Gastrocnemius medialis (tissue), 4 donors: ENCODE measurements around the gene PFKFB3.

Source experiments
- POLR2A ChIP-seq, 2 donors: fragments of 450-650 bp; IDR thresholded peaks; one replicate each; pipeline ENCODE4 v1.6.1; 2017; ENCODE audit warnings: antibody characterized with exemption in 2 of 2, mild to moderate bottlenecking in 2 of 2, moderate library complexity in 2 of 2
- TF ChIP-seq, protein P1 (sequence below), 5 experiments: fragments of 450-650 bp in 3 of 5; fragments of 200-600 bp in 2 of 5; sonication (generic) in 2 of 5; IDR thresholded peaks in 4 of 5; conservative IDR thresholded peaks in 1 of 5; 1 replicate in 4 of 5; 2 replicates in 1 of 5; pipeline ENCODE4 v1.5.1; 2016 to 2019; ENCODE audit warnings: antibody characterized with exemption in 5 of 5, mild to moderate bottlenecking in 3 of 5, moderate library complexity in 3 of 5

DNA sequence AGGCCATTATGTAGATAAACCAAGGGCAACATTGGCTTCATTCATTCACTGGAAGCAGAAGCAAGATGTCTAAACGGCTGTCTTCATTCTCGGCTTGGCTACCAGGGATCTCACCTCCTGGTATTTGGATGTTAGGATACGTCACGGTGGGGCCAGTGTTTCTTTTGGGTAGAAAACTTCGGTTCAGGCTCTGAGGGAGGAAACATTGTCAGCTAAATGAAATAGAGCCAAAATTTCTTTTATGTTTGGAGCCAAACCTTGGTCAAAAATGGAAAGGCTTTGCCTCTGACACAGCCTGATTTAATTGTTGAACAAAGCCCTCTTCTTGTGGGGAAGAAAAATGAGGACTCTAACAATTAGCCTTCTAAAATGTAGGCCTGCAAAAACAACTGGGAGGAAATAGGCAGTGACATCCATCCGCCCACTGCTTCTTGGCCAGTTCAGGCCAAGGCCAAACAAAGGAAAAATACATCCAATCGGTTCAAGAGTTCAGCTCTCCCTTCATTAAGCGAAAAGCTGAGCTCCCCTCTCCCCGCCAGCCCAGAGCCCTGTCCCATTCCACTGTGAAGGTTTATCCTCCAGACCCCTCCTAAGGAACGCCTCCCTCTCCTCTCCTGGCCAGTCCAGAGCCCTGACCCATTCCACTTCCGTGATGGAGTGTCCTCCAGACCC lies 44.4 kb downstream of the PFKFB3 start:
- TF ChIP-seq, protein P1, sequence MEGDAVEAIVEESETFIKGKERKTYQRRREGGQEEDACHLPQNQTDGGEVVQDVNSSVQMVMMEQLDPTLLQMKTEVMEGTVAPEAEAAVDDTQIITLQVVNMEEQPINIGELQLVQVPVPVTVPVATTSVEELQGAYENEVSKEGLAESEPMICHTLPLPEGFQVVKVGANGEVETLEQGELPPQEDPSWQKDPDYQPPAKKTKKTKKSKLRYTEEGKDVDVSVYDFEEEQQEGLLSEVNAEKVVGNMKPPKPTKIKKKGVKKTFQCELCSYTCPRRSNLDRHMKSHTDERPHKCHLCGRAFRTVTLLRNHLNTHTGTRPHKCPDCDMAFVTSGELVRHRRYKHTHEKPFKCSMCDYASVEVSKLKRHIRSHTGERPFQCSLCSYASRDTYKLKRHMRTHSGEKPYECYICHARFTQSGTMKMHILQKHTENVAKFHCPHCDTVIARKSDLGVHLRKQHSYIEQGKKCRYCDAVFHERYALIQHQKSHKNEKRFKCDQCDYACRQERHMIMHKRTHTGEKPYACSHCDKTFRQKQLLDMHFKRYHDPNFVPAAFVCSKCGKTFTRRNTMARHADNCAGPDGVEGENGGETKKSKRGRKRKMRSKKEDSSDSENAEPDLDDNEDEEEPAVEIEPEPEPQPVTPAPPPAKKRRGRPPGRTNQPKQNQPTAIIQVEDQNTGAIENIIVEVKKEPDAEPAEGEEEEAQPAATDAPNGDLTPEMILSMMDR (IDR thresholded peaks at IDR 0.05 in 4 of 5, conservative IDR thresholded peaks at IDR 0.05 in 1 of 5) = no peak
- TF ChIP-seq POLR2A (IDR thresholded peaks at IDR 0.05) = no peak
